HG03066 (cell line): Measurements from ENCODE around the gene FOXN3.
"Not testable (repeated sequence)": the region's sequence is repeated elsewhere in the genome, so short reads cannot be mapped to it uniquely, and the experiment has no call there.

Experiments used
- ATAC-seq: cut with Tn5 transposase; IDR thresholded peaks from one replicate; pipeline ENCODE4 v1.9.1; 2021; ENCODE audit warnings: low read depth; ENCODE audit not compliant: unreplicated experiment

The FOXN3 gene

GRCh38 chr14:89212386-89213235 is 204.4 kb downstream of the FOXN3 start:
- ATAC-seq, result no peak

GRCh38 chr14:89209558-89209957 is 207.5 kb downstream of the FOXN3 start:
- ATAC-seq, result no peak

- no peak for ATAC-seq
Measured at GRCh38 chr14:89207925-89208328, 209.1 kb downstream of the FOXN3 start.

- no peak for ATAC-seq
Measured at GRCh38 chr14:89206389-89207031, 210.5 kb downstream of the FOXN3 start.

- ATAC-seq, result no peak
Measured at GRCh38 chr14:89205137-89205740, 211.8 kb downstream of the FOXN3 start.

GRCh38 chr14:89202413-89203190 is 214.4 kb downstream of the FOXN3 start:
- no peak for ATAC-seq

GRCh38 chr14:89201645-89202044 is 215.4 kb downstream of the FOXN3 start:
- ATAC-seq, result no peak

GRCh38 chr14:89199357-89199756 is 217.7 kb downstream of the FOXN3 start:
- not testable (repeated sequence) for ATAC-seq

GRCh38 chr14:89198544-89199329 is 218.3 kb downstream of the FOXN3 start:
- ATAC-seq, result no peak

GRCh38 chr14:89197623-89198022 is 219.4 kb downstream of the FOXN3 start:
- no peak for ATAC-seq

GRCh38 chr14:89196545-89196944 is 220.5 kb downstream of the FOXN3 start:
- ATAC-seq, result no peak

GRCh38 chr14:89194376-89194775 is 222.7 kb downstream of the FOXN3 start:
- no peak for ATAC-seq

- ATAC-seq, result no peak
Measured at GRCh38 chr14:89190765-89191513, 226.1 kb downstream of the FOXN3 start.

GRCh38 chr14:89188492-89188891 is 228.5 kb downstream of the FOXN3 start:
- no peak for ATAC-seq

- ATAC-seq, result no peak
Measured at GRCh38 chr14:89187501-89187900, 229.5 kb downstream of the FOXN3 start.

GRCh38 chr14:89186856-89187376 is 230.1 kb downstream of the FOXN3 start:
- peak; percentile 59 for ATAC-seq

- ATAC-seq, result no peak
Measured at GRCh38 chr14:89185919-89186855, 230.8 kb downstream of the FOXN3 start.

GRCh38 chr14:89184952-89185351 is 232.1 kb downstream of the FOXN3 start:
- ATAC-seq, result no peak
